HCT116 (cell line): ENCODE data around the gene C4orf50.

Experiments
- EZH2 ChIP-seq: fragments of 200-600 bp; sonication (generic); IDR thresholded peaks from 2 replicates; pipeline ENCODE4 v1.6.1; 2017; ENCODE audit warnings: antibody characterized with exemption, mixed run types
- EZH2phosphoT487 ChIP-seq: fragments of 200-600 bp; IDR thresholded peaks from 2 replicates; pipeline ENCODE4 v1.6.1; 2018; ENCODE audit warnings: antibody characterized with exemption, borderline replicate concordance
- JUND ChIP-seq: IDR thresholded peaks from 2 replicates; pipeline ENCODE4 v1.6.1; 2012
- POLR2A ChIP-seq: IDR thresholded peaks from 2 replicates; pipeline ENCODE4 v1.7.0; 2011; ENCODE audit warnings: borderline replicate concordance; ENCODE audit not compliant: insufficient read depth, insufficient read length; ENCODE audit errors: extremely low read depth
- POLR2AphosphoS5 ChIP-seq: IDR thresholded peaks from 2 replicates; pipeline ENCODE4 v1.6.1; 2011; ENCODE audit warnings: mild to moderate bottlenecking, low read depth, low read length, moderate library complexity
- SIN3A ChIP-seq: IDR thresholded peaks from 2 replicates; pipeline ENCODE4 v1.6.1; 2012; ENCODE audit warnings: low read depth
- TCF7L2 ChIP-seq: IDR thresholded peaks from 2 replicates; pipeline ENCODE4 v1.7.0; 2011; ENCODE audit warnings: borderline replicate concordance, inconsistent platforms; ENCODE audit not compliant: insufficient read depth, insufficient read length; ENCODE audit errors: extremely low read depth
- YY1 ChIP-seq: IDR thresholded peaks from 2 replicates; pipeline ENCODE4 v1.6.1; 2011; ENCODE audit warnings: low read length, low read depth, moderate library complexity, mild to moderate bottlenecking; ENCODE audit not compliant: insufficient replicate concordance; ENCODE audit errors: extremely low read depth
- ZNF274 ChIP-seq: fragments of 200-500 bp; sonication (Bioruptor generic); IDR thresholded peaks from 2 replicates; pipeline ENCODE4 v1.6.1; 2014; ENCODE audit warnings: mild to moderate bottlenecking, low read depth, low read length, inconsistent platforms
- TF ChIP-seq, protein P1 (sequence below), 3 experiments: fragments of 200-600 bp in 1 of 3; sonication (generic) in 1 of 3; IDR thresholded peaks in 2 of 3; conservative IDR thresholded peaks in 1 of 3; 2 replicates each; pipeline ENCODE4 v1.5.1; 2012 to 2017; ENCODE audit warnings: low read depth in 2 of 3, low read length in 2 of 3, antibody characterized with exemption in 1 of 3, borderline replicate concordance in 1 of 3, control low read depth in 1 of 3, mild to moderate bottlenecking in 1 of 3, mixed read lengths in 1 of 3, mixed run types in 1 of 3, moderate library complexity in 1 of 3; ENCODE audit not compliant: insufficient read depth in 1 of 3
- TF ChIP-seq, protein P2 (sequence below): IDR thresholded peaks from 2 replicates; pipeline ENCODE4 v1.6.1; 2012; ENCODE audit warnings: low read depth

DNA sequence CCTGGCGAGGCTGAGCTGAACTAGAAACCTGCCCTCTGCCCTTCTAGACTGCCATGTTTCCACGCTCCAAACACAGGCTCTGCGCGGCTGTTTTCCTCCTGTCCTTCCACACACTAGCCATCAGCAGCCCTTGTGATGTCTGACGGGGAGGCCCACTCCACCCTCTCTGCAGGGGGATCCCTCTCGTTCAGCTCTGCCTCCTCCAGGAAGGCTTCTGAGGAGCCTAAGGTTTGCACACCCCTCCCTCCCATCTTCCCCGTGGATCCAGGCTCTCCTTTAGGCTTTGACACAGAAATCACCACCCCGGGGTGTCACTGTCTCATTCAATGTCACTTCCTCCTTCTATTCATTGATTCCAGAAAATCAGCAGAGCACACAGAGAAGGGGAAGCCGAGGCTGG, 86.7 kb downstream of the C4orf50 start:
- TF ChIP-seq, protein P1, sequence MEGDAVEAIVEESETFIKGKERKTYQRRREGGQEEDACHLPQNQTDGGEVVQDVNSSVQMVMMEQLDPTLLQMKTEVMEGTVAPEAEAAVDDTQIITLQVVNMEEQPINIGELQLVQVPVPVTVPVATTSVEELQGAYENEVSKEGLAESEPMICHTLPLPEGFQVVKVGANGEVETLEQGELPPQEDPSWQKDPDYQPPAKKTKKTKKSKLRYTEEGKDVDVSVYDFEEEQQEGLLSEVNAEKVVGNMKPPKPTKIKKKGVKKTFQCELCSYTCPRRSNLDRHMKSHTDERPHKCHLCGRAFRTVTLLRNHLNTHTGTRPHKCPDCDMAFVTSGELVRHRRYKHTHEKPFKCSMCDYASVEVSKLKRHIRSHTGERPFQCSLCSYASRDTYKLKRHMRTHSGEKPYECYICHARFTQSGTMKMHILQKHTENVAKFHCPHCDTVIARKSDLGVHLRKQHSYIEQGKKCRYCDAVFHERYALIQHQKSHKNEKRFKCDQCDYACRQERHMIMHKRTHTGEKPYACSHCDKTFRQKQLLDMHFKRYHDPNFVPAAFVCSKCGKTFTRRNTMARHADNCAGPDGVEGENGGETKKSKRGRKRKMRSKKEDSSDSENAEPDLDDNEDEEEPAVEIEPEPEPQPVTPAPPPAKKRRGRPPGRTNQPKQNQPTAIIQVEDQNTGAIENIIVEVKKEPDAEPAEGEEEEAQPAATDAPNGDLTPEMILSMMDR (IDR thresholded peaks at IDR 0.05 in 2 of 3, conservative IDR thresholded peaks at IDR 0.05 in 1 of 3; ENCODE audit: borderline replicate concordance in 1 of 3, insufficient read depth in 1 of 3, low read depth in 2 of 3, low read length in 2 of 3), result no peak
- TF ChIP-seq TCF7L2, result no peak
- TF ChIP-seq SIN3A, result no peak
- no peak for TF ChIP-seq POLR2A
- no peak for TF ChIP-seq EZH2phosphoT487
- no peak for TF ChIP-seq JUND
- TF ChIP-seq, protein P2, sequence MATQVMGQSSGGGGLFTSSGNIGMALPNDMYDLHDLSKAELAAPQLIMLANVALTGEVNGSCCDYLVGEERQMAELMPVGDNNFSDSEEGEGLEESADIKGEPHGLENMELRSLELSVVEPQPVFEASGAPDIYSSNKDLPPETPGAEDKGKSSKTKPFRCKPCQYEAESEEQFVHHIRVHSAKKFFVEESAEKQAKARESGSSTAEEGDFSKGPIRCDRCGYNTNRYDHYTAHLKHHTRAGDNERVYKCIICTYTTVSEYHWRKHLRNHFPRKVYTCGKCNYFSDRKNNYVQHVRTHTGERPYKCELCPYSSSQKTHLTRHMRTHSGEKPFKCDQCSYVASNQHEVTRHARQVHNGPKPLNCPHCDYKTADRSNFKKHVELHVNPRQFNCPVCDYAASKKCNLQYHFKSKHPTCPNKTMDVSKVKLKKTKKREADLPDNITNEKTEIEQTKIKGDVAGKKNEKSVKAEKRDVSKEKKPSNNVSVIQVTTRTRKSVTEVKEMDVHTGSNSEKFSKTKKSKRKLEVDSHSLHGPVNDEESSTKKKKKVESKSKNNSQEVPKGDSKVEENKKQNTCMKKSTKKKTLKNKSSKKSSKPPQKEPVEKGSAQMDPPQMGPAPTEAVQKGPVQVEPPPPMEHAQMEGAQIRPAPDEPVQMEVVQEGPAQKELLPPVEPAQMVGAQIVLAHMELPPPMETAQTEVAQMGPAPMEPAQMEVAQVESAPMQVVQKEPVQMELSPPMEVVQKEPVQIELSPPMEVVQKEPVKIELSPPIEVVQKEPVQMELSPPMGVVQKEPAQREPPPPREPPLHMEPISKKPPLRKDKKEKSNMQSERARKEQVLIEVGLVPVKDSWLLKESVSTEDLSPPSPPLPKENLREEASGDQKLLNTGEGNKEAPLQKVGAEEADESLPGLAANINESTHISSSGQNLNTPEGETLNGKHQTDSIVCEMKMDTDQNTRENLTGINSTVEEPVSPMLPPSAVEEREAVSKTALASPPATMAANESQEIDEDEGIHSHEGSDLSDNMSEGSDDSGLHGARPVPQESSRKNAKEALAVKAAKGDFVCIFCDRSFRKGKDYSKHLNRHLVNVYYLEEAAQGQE, result no peak
- no peak for TF ChIP-seq ZNF274
- no peak for TF ChIP-seq POLR2AphosphoS5
- no peak for TF ChIP-seq YY1
- no peak for TF ChIP-seq EZH2
